ENCODE results near the gene LSM6. TPM values are rescaled to one million over a fixed set of nuclear protein-coding genes. Genes with fewer than 3 reads are reported as not detected.

Gene LSM6
- total RNA-seq, 1 experiment from 2014 or later: 78.3 TPM

DNA sequence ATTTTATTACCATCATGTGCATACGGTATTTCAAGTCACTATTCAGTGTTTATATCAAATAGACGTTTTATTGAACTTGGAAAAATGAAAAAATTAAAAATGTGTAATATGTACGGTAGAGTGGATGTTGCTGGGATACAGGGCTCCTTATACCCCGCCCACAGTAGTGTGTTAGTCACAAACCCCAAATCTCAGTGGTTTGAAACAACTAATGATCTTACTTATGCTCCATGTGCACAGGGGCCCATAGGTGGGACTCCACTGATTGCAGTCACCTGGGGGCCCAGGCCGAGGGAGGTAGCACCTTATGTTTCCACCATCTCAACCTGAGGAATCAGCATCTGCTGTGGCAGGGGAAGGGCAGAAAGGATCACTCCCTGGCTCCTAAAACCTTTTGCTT lies 18.1 kb downstream of the LSM6 start:
- Histone ChIP-seq H4K5ac (ENCODE audit: insufficient read length, low read depth, low read length) (no peak overlapping the region), H2BK12ac (ENCODE audit: insufficient read length, low read depth, low read length) (no peak overlapping the region), H3K4ac (ENCODE audit: low read depth, low read length) (no peak overlapping the region), H4K91ac (ENCODE audit: insufficient read length, low read depth, low read length) (no peak overlapping the region), H3K79me2 (ENCODE audit: insufficient read depth, low read length) (no peaks in the 10 kb centered on the region), H3K27me3 (ENCODE audit: insufficient read depth, low read length) (no peaks in the 10 kb centered on the region), H2BK5ac (ENCODE audit: insufficient read length, low read length) (no peak overlapping the region), H3K23ac (ENCODE audit: insufficient read length, low read depth, low read length) (no peak overlapping the region), H3K18ac (ENCODE audit: insufficient read length, low read depth, low read length) (no peak overlapping the region), H3K56ac (ENCODE audit: insufficient read length, low read depth, low read length) (no peak overlapping the region), H4K8ac (replicated peaks; ENCODE audit: insufficient read length, low read depth, low read length) (no peak overlapping the region), H3K4me1 (ENCODE audit: insufficient read depth, low read length) (no peaks in the 10 kb centered on the region), H3K14ac (ENCODE audit: insufficient read depth, low read length) (no peak overlapping the region), H2BK120ac (ENCODE audit: low read depth, low read length, poor library complexity, severe bottlenecking) (no peak overlapping the region), H2BK20ac (ENCODE audit: low read depth, low read length, poor library complexity, severe bottlenecking) (no peak overlapping the region), H2AFZ (ENCODE audit: low read length) (no peak overlapping the region), H3K79me1 (ENCODE audit: insufficient read depth, low read depth, low read length, poor library complexity, severe bottlenecking) (no peaks in the 10 kb centered on the region), H3K9ac (ENCODE audit: extremely low read depth, insufficient read length, low read length) (no peak overlapping the region), H2BK15ac (ENCODE audit: low read depth, low read length) (no peak overlapping the region), H3K4me2 (ENCODE audit: insufficient read depth, insufficient read length, low read length) (no peak overlapping the region), H4K20me1 (ENCODE audit: control insufficient read depth, insufficient read depth, insufficient read length) (no peaks in the 10 kb centered on the region), H3K23me2 (ENCODE audit: insufficient read length, low read depth, low read length, poor library complexity, severe bottlenecking) (no peaks in the 10 kb centered on the region), H3K9me3 (ENCODE audit: control insufficient read depth, low read depth, low read length) (no peaks in the 10 kb centered on the region), H3T11ph (ENCODE audit: low read length) (no peak overlapping the region), H3K27ac (ENCODE audit: insufficient read length, low read depth, low read length) (no peak overlapping the region), H2AK5ac (ENCODE audit: insufficient read length, low read length) (no peak overlapping the region)
- Mint-ChIP-seq H3K27me3 (ENCODE audit: low read depth) (no peaks in the 10 kb centered on the region), H3K36me3 (ENCODE audit: insufficient read depth in 1 of 3, low read depth in 3 of 3) (peaks cover 9 to 33% (median 26%) of the 10 kb centered on the region in 3 experiments; a peak in 5 of 7 replicates), H3K4me1 (no peaks in the 10 kb centered on the region), H3K9me3 (no peaks in the 10 kb centered on the region), H3K4me3 (no peak overlapping the region), H3K27ac (no peak overlapping the region)
- TF ChIP-seq, protein P1, sequence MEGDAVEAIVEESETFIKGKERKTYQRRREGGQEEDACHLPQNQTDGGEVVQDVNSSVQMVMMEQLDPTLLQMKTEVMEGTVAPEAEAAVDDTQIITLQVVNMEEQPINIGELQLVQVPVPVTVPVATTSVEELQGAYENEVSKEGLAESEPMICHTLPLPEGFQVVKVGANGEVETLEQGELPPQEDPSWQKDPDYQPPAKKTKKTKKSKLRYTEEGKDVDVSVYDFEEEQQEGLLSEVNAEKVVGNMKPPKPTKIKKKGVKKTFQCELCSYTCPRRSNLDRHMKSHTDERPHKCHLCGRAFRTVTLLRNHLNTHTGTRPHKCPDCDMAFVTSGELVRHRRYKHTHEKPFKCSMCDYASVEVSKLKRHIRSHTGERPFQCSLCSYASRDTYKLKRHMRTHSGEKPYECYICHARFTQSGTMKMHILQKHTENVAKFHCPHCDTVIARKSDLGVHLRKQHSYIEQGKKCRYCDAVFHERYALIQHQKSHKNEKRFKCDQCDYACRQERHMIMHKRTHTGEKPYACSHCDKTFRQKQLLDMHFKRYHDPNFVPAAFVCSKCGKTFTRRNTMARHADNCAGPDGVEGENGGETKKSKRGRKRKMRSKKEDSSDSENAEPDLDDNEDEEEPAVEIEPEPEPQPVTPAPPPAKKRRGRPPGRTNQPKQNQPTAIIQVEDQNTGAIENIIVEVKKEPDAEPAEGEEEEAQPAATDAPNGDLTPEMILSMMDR (conservative IDR thresholded peaks at IDR 0.05): no peak
- 100% methylated on average over 2 of the region's 5 CpGs for WGBS (ENCODE audit: extremely low coverage, insufficient read length, low lambda C conversion rate)
- no peak for DNase-seq
